ENCODE results near the gene MKLN1.

GRCh38 chr7:131509781-131510180 is 182.1 kb downstream of the MKLN1 start:
- TF ChIP-seq, protein P1, sequence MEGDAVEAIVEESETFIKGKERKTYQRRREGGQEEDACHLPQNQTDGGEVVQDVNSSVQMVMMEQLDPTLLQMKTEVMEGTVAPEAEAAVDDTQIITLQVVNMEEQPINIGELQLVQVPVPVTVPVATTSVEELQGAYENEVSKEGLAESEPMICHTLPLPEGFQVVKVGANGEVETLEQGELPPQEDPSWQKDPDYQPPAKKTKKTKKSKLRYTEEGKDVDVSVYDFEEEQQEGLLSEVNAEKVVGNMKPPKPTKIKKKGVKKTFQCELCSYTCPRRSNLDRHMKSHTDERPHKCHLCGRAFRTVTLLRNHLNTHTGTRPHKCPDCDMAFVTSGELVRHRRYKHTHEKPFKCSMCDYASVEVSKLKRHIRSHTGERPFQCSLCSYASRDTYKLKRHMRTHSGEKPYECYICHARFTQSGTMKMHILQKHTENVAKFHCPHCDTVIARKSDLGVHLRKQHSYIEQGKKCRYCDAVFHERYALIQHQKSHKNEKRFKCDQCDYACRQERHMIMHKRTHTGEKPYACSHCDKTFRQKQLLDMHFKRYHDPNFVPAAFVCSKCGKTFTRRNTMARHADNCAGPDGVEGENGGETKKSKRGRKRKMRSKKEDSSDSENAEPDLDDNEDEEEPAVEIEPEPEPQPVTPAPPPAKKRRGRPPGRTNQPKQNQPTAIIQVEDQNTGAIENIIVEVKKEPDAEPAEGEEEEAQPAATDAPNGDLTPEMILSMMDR (IDR thresholded peaks at IDR 0.05), result no peak
- TF ChIP-seq POLR2A (IDR thresholded peaks at IDR 0.05), result no peak

All from Peyer's patch (tissue), 4 donors.